GM18861 (cell line): Measurements from ENCODE around the gene CTAGE15.

Experiments
- ATAC-seq: cut with Tn5 transposase; IDR thresholded peaks from one replicate; pipeline ENCODE4 v1.9.1; 2021; ENCODE audit not compliant: unreplicated experiment

The CTAGE15 gene

DNA sequence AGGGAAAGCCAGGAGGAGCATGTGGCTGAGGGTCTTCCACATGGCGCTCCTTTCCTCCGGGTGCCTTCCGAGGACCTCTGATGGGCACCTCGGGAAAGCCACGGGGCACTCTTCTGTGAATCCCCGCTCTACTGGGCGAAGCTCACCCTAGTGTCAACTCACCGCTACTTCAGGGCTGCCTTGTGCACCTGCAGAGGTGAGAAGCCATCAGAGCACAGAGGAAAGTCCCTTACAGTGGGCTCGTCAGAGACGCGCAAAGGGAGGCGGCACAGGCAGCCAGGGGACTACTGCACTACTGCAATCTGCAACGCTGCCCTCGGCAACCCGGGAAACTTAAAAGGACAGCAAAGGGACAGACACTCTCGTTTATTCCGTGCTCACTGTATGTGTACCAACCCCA is 50.5 kb downstream of the CTAGE15 start:
- ATAC-seq: peak; percentile 29
